IMR-90 (cell line): ENCODE measurements around the gene PRKN. TPM values are rescaled to one million over a fixed set of nuclear protein-coding genes. Genes with fewer than 3 reads are reported as not detected.

Experiments used
- ATAC-seq: fragments of 200-7000 bp; cut with Tn5 transposase; 2 replicates; pipeline ENCODE4 v1.9.1; 2020; ENCODE audit warnings: low read depth, mild to moderate bottlenecking, moderate library complexity
- BruUV-seq: library from RNA; stranded (reverse); fragments of 400-500 nt; replicated peaks from 2 replicates; lab custom pipeline; 2021; lab: Mats Ljungman, UMichigan
- CTCF ChIA-PET: fragments of 300-600 bp; formaldehyde crosslinking; extraction: SDS; loops from one replicate; lab custom pipeline; 2021; ENCODE audit warnings: antibody characterized with exemption; lab: Yijun Ruan, JAX
- POLR2A ChIA-PET: fragments of 300-600 bp; sonication (Branson Sonifier 250); formaldehyde crosslinking; loops from one replicate; lab custom pipeline; 2022; ENCODE audit warnings: antibody characterized with exemption; ENCODE audit not compliant: unreplicated experiment; lab: Charles Lee
- DNase-seq: peaks from one replicate; pipeline ENCODE4 v3.0.0; 2013
- H2AFZ ChIP-seq: replicated peaks from 2 replicates; pipeline ENCODE3; 2013; ENCODE audit warnings: low read length, mild to moderate bottlenecking; ENCODE audit not compliant: poor library complexity
- H2AK5ac ChIP-seq: 2 replicates; pipeline ENCODE4 v1.6.1; 2013; ENCODE audit warnings: low read depth, low read length, inconsistent platforms
- H2AK9ac ChIP-seq: replicated peaks from 2 replicates; pipeline ENCODE3; 2013; ENCODE audit warnings: mild to moderate bottlenecking, low read depth, low read length, moderate library complexity; ENCODE audit not compliant: poor library complexity
- H2BK120ac ChIP-seq: 2 replicates; pipeline ENCODE4 v1.6.1; 2013; ENCODE audit warnings: low read depth, low read length, inconsistent platforms
- H2BK15ac ChIP-seq: 3 replicates; pipeline ENCODE4 v1.6.1; 2013; ENCODE audit warnings: low read depth, low read length, inconsistent platforms
- H2BK20ac ChIP-seq: 2 replicates; pipeline ENCODE4 v1.6.1; 2013; ENCODE audit warnings: low read depth, mild to moderate bottlenecking, inconsistent platforms, low read length, moderate library complexity
- H2BK5ac ChIP-seq: 2 replicates; pipeline ENCODE4 v1.6.1; 2013; ENCODE audit warnings: mild to moderate bottlenecking, low read depth, low read length, inconsistent platforms; ENCODE audit not compliant: poor library complexity, severe bottlenecking
- H3K14ac ChIP-seq: replicated peaks from 2 replicates; pipeline ENCODE4 v1.6.1; 2013; ENCODE audit warnings: low read depth, low read length, inconsistent platforms
- H3K18ac ChIP-seq: 2 replicates; pipeline ENCODE4 v1.6.1; 2013; ENCODE audit warnings: low read depth, low read length, control low read depth
- H3K23ac ChIP-seq: 2 replicates; pipeline ENCODE4 v1.6.1; 2013; ENCODE audit warnings: low read depth, low read length, inconsistent platforms
- H3K27ac ChIP-seq: 2 replicates; pipeline ENCODE4 v1.5.1; 2013; ENCODE audit warnings: mild to moderate bottlenecking, control low read depth, low read length; ENCODE audit not compliant: insufficient read depth
- H3K27me3 ChIP-seq: 2 replicates; pipeline ENCODE4 v1.6.1; 2013; ENCODE audit warnings: low read length; ENCODE audit not compliant: control insufficient read depth, insufficient read depth
- H3K36me3 ChIP-seq: 2 replicates; pipeline ENCODE4 v1.6.1; 2013; ENCODE audit warnings: low read length, mixed read lengths; ENCODE audit not compliant: control insufficient read depth, insufficient read depth
- H3K4ac ChIP-seq: 2 replicates; pipeline ENCODE4 v1.6.1; 2013; ENCODE audit warnings: low read depth, low read length, inconsistent platforms
- H3K4me1 ChIP-seq: 2 replicates; pipeline ENCODE4 v1.6.1; 2013; ENCODE audit warnings: low read length, mixed read lengths; ENCODE audit not compliant: control insufficient read depth, insufficient read depth
- H3K4me2 ChIP-seq: 2 replicates; pipeline ENCODE4 v1.6.1; 2013; ENCODE audit warnings: low read depth, mild to moderate bottlenecking, control low read depth, low read length, moderate library complexity
- H3K4me3 ChIP-seq: 2 replicates; pipeline ENCODE4 v1.5.1; 2013; ENCODE audit warnings: low read depth, mild to moderate bottlenecking, control low read depth, low read length, moderate library complexity; ENCODE audit not compliant: insufficient read depth
- H3K56ac ChIP-seq: 2 replicates; pipeline ENCODE4 v1.6.1; 2013; ENCODE audit warnings: low read length, inconsistent platforms; ENCODE audit not compliant: insufficient read depth; ENCODE audit errors: extremely low read depth
- H3K79me1 ChIP-seq, 2 experiments: 2 replicates each; pipeline ENCODE4 v1.6.1; 2013; ENCODE audit warnings: low read length in 2 of 2, inconsistent platforms in 1 of 2, low read depth in 1 of 2
- H3K9ac ChIP-seq: 2 replicates; pipeline ENCODE4 v1.6.1; 2013; ENCODE audit warnings: low read depth, low read length, control low read depth
- H3K9me1 ChIP-seq: 2 replicates; pipeline ENCODE4 v1.6.1; 2013; ENCODE audit warnings: low read length, inconsistent platforms; ENCODE audit not compliant: insufficient read depth
- H3K9me3 ChIP-seq: 2 replicates; pipeline ENCODE4 v1.6.1; 2013; ENCODE audit warnings: low read length; ENCODE audit not compliant: control insufficient read depth, insufficient read depth
- H4K20me1 ChIP-seq: 2 replicates; pipeline ENCODE4 v1.6.1; 2013; ENCODE audit warnings: low read length, inconsistent platforms; ENCODE audit not compliant: insufficient read depth
- H4K5ac ChIP-seq: 2 replicates; pipeline ENCODE4 v1.6.1; 2013; ENCODE audit warnings: mild to moderate bottlenecking, low read depth, low read length, control low read depth
- H4K8ac ChIP-seq, 2 experiments: 2 replicates each; pipeline ENCODE4 v1.6.1; 2013; ENCODE audit warnings: low read depth in 2 of 2, low read length in 2 of 2, control low read depth in 1 of 2, inconsistent platforms in 1 of 2
- H4K91ac ChIP-seq: 2 replicates; pipeline ENCODE4 v1.6.1; 2013; ENCODE audit warnings: low read depth, low read length, inconsistent platforms; ENCODE audit not compliant: insufficient read depth
- CEBPB ChIP-seq: IDR thresholded peaks from 2 replicates; pipeline ENCODE4 v1.6.1; 2012; ENCODE audit warnings: low read depth, low read length, improper control_type of control experiment
- FOS ChIP-seq: fragments of 150-350 bp; IDR thresholded peaks from 2 replicates; pipeline ENCODE4 v1.6.1; 2016; ENCODE audit warnings: low read depth, low read length
- MXI1 ChIP-seq: IDR thresholded peaks from 2 replicates; pipeline ENCODE4 v1.6.1; 2012; ENCODE audit warnings: low read depth, mild to moderate bottlenecking, low read length, moderate library complexity, borderline replicate concordance
- NFE2L2 ChIP-seq: fragments of 150-350 bp; IDR thresholded peaks from 2 replicates; pipeline ENCODE4 v1.6.1; 2016; ENCODE audit warnings: low read depth, mild to moderate bottlenecking, low read length
- WGBS, 2 experiments: methylation state at CpG; one replicate each; pipeline versions ENCODE4 v1.1.5 to v1.1.7; 2013; ENCODE audit warnings: missing lambda C conversion rate in 2 of 2; ENCODE audit not compliant: insufficient read length in 1 of 2; ENCODE audit errors: extremely low coverage in 2 of 2; 5-methylcytosine and 5-hydroxymethylcytosine counted together
- dilution Hi-C: fragments of 300-500 bp; cut with HindIII; formaldehyde crosslinking; loops from one replicate; pipeline ENCODE4 v1.14.3; 2018; ENCODE audit warnings: low sequenced_read_pairs; ENCODE audit not compliant: unreplicated experiment
- in situ Hi-C: fragments of 300-500 bp; cut with MboI; formaldehyde crosslinking; loops from 3 replicates; pipeline ENCODE4 v1.14.3; 2019; ENCODE audit warnings: low sequenced_read_pairs, inconsistent platforms, mixed read lengths
- intact Hi-C: fragments of 100-400 bp; cut with micrococcal nuclease; formaldehyde crosslinking; loops from 2 replicates; pipeline ENCODE4 v1.10.0; 2022
- polyA plus RNA-seq, 3 experiments: library from polyadenylated mRNA; depleted of rRNA; stranded (reverse); fragments of >200 nt; gene quantifications; 2 replicates each; pipeline ENCODE4 v1.2.3, GENCODE V29; 2012; ENCODE audit warnings: low replicate concordance in 1 of 3
- total RNA-seq: library from RNA; depleted of rRNA; stranded (reverse); fragments of >200 nt; gene quantifications from 2 replicates; pipeline ENCODE4 v1.2.3, GENCODE V29; 2012
- TF ChIP-seq, protein P1 (sequence below): conservative IDR thresholded peaks from 2 replicates; pipeline ENCODE4 v1.5.1; 2012; ENCODE audit warnings: mild to moderate bottlenecking, low read depth, low read length, improper control_type of control experiment

The PRKN gene
- total and polyA plus RNA-seq, 2 of the 4 experiments (the other 2 are of a cell fraction): 0.15 to 0.18 TPM

DNA sequence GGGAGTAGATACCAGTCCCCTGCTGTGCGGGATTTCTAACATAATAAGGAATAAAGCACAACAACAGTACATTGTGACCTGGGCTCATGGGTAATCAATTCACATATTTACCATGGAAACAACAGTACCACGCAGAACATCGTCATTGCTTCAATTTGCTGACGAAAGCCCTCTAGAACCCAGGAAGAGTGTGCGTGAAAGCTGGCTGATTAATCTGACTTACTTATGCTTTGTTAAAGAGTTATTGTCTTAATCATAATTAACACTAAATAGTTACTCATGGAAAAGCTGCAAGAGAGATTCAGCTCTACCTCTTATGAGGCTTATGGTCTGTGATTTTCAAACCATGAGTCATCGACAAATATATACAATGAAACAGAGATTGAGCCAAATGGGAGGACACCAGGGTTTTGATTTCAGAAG, 809.4 kb downstream of the PRKN start:
- no peak overlapping the region for H2AK9ac ChIP-seq
- dilution Hi-C loops: no loop called here
- ChIA-PET CTCF (no interaction called here), POLR2A (no interaction called here)
- no peak overlapping the region for H3K56ac ChIP-seq
- in situ Hi-C loops: no loop called here
- no peak overlapping the region for H2AFZ ChIP-seq
- no peak overlapping the region for H4K91ac ChIP-seq
- no peak overlapping the region for H3K27ac ChIP-seq
- H4K20me1 ChIP-seq: no peaks in the 10 kb centered on the region
- peak; percentile 38 for DNase-seq
- no peaks in the 10 kb centered on the region for H3K9me1 ChIP-seq
- no peak overlapping the region for H2BK15ac ChIP-seq
- no peak overlapping the region for H2BK120ac ChIP-seq
- H3K18ac ChIP-seq: no peak overlapping the region
- H4K5ac ChIP-seq: no peak overlapping the region
- no peak overlapping the region for H2BK20ac ChIP-seq
- H3K79me1 ChIP-seq: no peaks in the 10 kb centered on the region
- H3K4me1 ChIP-seq: no peaks in the 10 kb centered on the region
- H3K4me2 ChIP-seq: no peak overlapping the region
- no peak overlapping the region for H3K23ac ChIP-seq
- H3K36me3 ChIP-seq: no peaks in the 10 kb centered on the region
- intact Hi-C loops: no loop called here
- H3K9ac ChIP-seq: no peak overlapping the region
- peaks cover 2% of the 10 kb centered on the region; the same call in 1 of the 2 replicates for H3K9me3 ChIP-seq
- no peaks in the 10 kb centered on the region for H3K27me3 ChIP-seq
- H3K4me3 ChIP-seq: no peak overlapping the region
- no peak overlapping the region for H2AK5ac ChIP-seq
- TF ChIP-seq CEBPB: no peak
- TF ChIP-seq MXI1: no peak
- 0 out of 2 replicates have a peak, but pooled peaks have one; percentile 15 for TF ChIP-seq FOS
- TF ChIP-seq, protein P1, sequence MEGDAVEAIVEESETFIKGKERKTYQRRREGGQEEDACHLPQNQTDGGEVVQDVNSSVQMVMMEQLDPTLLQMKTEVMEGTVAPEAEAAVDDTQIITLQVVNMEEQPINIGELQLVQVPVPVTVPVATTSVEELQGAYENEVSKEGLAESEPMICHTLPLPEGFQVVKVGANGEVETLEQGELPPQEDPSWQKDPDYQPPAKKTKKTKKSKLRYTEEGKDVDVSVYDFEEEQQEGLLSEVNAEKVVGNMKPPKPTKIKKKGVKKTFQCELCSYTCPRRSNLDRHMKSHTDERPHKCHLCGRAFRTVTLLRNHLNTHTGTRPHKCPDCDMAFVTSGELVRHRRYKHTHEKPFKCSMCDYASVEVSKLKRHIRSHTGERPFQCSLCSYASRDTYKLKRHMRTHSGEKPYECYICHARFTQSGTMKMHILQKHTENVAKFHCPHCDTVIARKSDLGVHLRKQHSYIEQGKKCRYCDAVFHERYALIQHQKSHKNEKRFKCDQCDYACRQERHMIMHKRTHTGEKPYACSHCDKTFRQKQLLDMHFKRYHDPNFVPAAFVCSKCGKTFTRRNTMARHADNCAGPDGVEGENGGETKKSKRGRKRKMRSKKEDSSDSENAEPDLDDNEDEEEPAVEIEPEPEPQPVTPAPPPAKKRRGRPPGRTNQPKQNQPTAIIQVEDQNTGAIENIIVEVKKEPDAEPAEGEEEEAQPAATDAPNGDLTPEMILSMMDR: no peak
- TF ChIP-seq NFE2L2: no peak
- no peak overlapping the region for H2BK5ac ChIP-seq
- BruUV-seq: no TSS peak
- no peak overlapping the region for H4K8ac ChIP-seq
- no peak overlapping the region for H3K4ac ChIP-seq
- no peak overlapping the region for H3K14ac ChIP-seq
- ATAC-seq: no peak
- WGBS, 2 experiments: no CpG with 5 or more reads among the region's 6 CpGs
